Cerebellar nuclear complex (tissue), 1 donor: ENCODE measurements around the gene TNFRSF19.
"Not testable (repeated sequence)": the region's sequence is repeated elsewhere in the genome, so short reads cannot be mapped to it uniquely, and the experiment has no call there.

Experiments
- DNase-seq, 2 experiments: peaks; one replicate each; lab custom pipeline; 2025; lab: John Stamatoyannopoulos, UW

TNFRSF19 gene

GRCh38 chr13:23567906-23568460, 2.2 kb upstream of the TNFRSF19 start:
- no peak for DNase-seq

GRCh38 chr13:23570921-23571315, 706 bp downstream of the TNFRSF19 start:
- no peak for DNase-seq

DNA sequence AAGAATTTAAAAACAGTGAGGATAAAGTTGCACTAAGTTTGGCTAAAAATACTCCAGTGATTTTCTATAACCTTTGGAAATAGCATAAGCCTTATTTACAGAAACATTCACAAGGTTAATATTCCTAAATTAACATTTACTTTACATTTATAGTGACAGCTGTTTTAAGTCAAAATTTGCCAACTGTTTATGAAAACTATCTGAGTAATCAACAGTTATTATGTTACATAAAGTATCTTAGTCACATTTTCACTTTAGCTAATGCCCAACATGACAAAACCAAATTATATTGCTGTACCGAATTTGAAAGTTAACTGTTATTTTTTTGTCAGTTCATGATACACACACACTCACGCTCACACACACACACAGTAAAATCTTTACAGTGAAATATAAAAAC, 1.2 kb downstream of the TNFRSF19 start:
- no peak for DNase-seq

DNA sequence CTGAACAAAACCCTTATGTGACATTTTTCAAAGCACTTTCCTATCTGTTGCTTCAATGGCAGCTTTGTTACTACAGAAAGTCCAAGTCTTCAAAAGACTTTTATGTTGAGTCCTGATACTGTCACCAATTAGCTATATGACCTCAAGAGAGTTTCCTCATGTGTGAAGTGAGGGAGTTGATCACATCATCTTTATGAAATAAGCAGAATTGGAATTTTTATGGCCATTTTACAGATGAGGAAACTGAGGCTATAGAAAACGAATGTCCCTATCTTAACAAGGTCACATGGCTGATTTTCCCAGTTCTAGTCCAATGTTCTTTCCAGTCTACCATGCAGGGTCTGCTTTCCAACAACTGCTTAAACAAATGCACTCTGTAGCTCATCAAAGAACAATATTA, 2.6 kb downstream of the TNFRSF19 start:
- DNase-seq, result no peak

GRCh38 chr13:23574421-23575145, 4.4 kb downstream of the TNFRSF19 start:
- DNase-seq, result no peak

GRCh38 chr13:23575632-23576031, 5.4 kb downstream of the TNFRSF19 start:
- DNase-seq, result no peak

DNA sequence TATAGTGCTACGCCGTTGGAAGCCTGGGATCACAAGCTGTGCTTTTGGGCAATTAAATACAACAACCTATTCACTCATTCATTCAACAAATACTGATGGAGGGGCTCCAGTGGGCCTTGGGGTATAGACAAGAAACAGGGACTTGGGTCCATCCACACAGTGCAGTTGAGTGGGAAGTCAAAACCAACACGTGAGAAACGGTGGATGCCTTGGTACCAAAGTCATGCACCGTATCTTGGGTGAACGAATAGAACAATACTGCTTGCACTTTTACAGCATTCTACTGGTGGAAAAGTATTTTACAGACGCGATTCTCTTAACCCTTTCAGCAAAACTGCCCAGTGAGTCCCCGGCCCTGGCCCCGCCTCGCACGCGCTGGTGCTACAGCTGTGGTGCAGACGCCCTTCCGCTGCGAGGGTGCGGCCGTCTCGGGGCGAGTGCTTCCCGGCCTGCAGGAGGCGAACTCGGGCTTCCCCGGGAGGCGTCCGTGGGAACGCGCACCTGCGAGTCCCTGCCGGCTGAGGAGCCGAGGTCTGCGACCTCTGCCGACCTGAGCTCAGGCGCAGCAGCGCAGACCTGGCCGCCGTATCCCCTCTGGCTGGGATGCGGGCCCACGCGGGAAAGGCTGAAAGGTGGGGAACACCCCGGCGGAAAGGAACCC, 8.3 kb downstream of the TNFRSF19 start:
- DNase-seq, result no peak

- no peak for DNase-seq
These were observed 9.1 kb downstream of the TNFRSF19 start for GRCh38 chr13:23579072-23579895.

DNA sequence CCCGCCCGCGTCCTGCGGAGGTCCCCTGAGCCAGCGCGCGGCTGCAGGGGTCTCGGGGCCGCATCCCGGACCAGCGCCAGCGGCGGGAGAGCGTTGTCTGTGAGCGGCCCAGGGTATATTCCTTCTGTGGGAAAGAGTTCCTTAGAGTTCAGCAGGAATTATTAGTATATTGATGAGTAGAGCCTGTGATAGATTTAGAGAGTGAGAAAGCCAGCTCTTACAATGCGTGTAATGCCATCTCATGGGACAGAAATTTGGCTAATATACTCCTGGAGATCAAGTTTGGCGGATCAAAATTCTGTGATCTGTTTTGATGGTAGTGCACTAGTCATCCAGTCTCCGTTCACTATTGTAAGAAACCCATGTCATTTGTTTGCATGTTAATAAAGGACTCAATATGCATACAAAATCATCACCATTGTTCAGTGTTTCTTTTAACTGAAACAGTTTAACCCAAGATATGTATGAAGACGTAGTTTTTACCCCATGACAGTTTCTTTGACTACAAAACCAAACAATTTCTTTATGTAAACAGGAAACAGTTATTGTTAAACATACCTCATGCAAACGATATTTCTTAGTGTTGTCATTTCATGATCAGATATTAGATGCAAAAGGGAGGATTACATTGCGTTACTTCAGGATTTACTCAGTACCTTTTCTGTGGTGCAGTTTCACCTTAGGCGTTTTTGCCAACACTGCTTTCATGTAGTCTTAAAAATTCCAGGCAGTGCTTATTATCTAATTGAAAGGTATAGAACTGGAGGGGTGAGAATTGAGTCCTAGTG, 9.9 kb downstream of the TNFRSF19 start:
- DNase-seq, result no peak

GRCh38 chr13:23580684-23581060, 10.5 kb downstream of the TNFRSF19 start:
- no peak for DNase-seq

DNA sequence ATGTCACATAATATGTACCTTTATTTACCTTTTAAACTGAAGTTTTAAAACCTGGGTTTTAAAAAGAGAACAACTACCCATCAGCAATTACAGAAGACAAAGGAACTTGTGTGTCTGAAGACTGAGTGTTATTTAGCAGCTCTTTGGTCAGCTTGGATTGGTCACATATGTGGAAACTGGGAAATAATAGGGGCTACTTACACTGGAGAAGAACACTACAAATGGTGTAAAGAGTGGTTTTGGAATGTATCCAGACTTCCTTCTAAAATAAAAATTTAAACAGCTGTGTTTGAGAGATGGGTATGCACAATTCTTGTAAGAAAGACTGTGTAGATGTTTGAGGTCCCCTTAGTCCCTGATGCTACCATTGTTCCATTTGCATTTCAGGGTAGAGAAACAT, 13.3 kb downstream of the TNFRSF19 start:
- DNase-seq, result no peak

DNA sequence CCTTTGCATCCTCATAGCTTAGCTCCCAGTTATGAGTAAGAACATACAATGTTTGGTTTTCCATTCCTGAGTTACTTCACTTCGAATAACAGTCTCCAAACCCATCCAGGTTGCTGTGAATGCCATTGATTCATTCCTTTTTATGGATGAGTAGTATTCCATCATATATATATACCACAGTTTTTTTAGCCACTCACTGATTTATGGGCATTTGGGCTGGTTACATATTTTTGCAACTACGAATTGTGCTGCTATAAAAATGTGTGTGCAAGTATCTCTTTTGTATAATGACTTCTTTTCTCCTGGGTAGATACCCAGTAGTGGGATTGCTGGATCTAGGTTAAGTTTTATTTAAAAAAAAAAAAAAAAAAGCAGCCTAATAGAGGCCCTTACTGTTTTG, 14.1 kb downstream of the TNFRSF19 start:
- DNase-seq, result no peak

GRCh38 chr13:23586336-23586735, 16.1 kb downstream of the TNFRSF19 start:
- DNase-seq, result no peak

- no peak for DNase-seq
These were observed 18.5 kb downstream of the TNFRSF19 start for GRCh38 chr13:23588666-23589065.

DNA sequence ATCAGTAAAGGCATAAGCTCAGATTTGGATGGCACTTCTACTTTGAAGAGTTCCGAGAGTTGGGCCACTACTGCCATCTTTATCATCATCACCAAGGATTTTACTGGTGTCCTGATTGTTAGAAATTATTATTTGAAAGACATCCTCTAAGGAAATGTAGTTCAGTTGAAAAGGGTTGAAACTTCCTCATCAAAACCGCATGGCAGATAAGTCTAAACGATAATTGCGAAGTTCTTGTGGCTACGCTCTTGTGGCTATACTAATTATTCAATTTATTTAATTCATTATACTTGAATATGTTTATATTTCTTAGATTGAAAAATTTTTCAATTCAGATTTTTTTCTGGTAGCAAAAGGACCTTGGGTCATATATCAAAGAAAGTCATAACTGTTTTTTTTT, 22.4 kb downstream of the TNFRSF19 start:
- DNase-seq, result no peak

DNA sequence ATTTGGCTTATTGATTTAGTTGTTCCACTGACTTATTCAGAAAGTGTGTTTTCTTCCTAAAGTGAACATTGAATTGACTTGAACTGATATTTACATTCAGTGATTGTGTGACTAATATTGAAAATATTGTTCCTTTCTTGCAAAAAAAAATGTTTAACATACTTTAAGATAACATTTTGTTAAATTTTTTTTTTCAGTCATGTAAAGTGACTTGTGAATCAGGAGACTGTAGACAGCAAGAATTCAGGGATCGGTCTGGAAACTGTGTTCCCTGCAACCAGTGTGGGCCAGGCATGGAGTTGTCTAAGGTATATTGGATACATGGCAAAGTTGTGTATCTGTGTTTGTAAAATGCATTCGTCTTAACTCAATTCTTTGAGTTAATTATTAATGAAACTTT, 22.9 kb downstream of the TNFRSF19 start:
- no peak for DNase-seq

GRCh38 chr13:23594290-23594689, 24.1 kb downstream of the TNFRSF19 start:
- not testable (repeated sequence) for DNase-seq

DNA sequence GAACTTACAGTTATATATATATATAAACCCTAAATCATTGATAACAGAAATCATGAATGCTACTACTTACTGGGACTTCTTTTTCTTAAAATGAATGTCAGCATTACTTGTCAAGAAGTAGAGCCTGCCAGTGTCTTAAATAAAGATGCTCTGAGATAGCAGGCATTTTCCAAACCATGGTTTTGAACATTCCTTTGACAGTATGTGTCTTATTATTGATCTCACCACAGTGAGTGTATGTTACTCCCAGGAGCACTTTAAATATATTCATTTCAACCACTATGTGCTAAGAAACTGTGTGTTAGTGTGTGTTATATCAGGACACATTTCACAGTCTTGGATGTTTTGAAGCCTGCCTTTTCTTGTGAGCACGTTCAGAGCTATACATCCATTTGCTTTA, 28.2 kb downstream of the TNFRSF19 start:
- DNase-seq, result no peak

- no peak for DNase-seq
These were observed 29.1 kb downstream of the TNFRSF19 start for GRCh38 chr13:23599083-23599925.

- no peak for DNase-seq
These were observed 29.9 kb downstream of the TNFRSF19 start for GRCh38 chr13:23600100-23600499.

DNA sequence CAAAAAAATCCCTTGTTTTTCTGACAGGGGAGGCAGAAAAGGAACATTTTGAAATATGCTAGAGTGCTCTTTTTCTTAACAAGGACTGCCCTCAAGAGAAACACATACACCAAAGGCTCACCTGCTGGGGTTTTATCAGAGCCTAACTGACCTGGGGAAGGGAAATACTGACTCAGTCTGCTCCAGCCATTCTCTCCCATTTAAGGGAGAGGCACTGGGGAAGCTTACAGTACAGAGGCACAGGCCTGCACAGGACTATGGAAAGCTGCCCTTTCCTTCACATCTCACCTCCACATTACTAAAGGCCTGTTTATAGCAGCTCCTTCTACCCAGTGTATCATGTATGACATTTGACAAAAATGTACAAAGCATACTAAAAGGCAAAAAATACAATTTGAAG, 30.3 kb downstream of the TNFRSF19 start:
- no peak for DNase-seq
